Measurements from ENCODE around the gene SAXO2. TPM values are rescaled to one million over a fixed set of nuclear protein-coding genes. Genes with fewer than 3 reads are reported as not detected.
"Not testable (repeated sequence)": the region's sequence is repeated elsewhere in the genome, so short reads cannot be mapped to it uniquely, and the experiment has no call there.

SAXO2 gene
- polyA plus RNA-seq, 5 donors = 7.6 to 21.4 (median 14.5) TPM

- DNase-seq = not testable (repeated sequence)
Observed at GRCh38 chr15:82313951-82314768, 51.5 kb downstream of the SAXO2 start.

GRCh38 chr15:82314769-82315518 is 52.3 kb downstream of the SAXO2 start:
- DNase-seq = no peak

- no peak for DNase-seq
Observed at GRCh38 chr15:82315519-82316246, 53.1 kb downstream of the SAXO2 start.

GRCh38 chr15:82316247-82317090 is 53.9 kb downstream of the SAXO2 start:
- DNase-seq = not testable (repeated sequence)

GRCh38 chr15:82317091-82317489 is 54.5 kb downstream of the SAXO2 start:
- DNase-seq = no peak

- DNase-seq = not testable (repeated sequence)
Observed at GRCh38 chr15:82317516-82317915, 54.9 kb downstream of the SAXO2 start.

- not testable (repeated sequence) for DNase-seq
Observed at GRCh38 chr15:82318281-82318680, 55.7 kb downstream of the SAXO2 start.

- DNase-seq = not testable (repeated sequence)
Observed at GRCh38 chr15:82319522-82320278, 57.1 kb downstream of the SAXO2 start.

GRCh38 chr15:82320861-82321260 is 58.2 kb downstream of the SAXO2 start:
- not testable (repeated sequence) for DNase-seq

GRCh38 chr15:82322488-82322887 is 59.9 kb downstream of the SAXO2 start:
- not testable (repeated sequence) for DNase-seq

- not testable (repeated sequence) for DNase-seq
Observed at GRCh38 chr15:82324831-82325230, 62.2 kb downstream of the SAXO2 start.

GRCh38 chr15:82325646-82326045 is 63.0 kb downstream of the SAXO2 start:
- not testable (repeated sequence) for DNase-seq

- DNase-seq = not testable (repeated sequence)
Observed at GRCh38 chr15:82326896-82327295, 64.3 kb downstream of the SAXO2 start.

GRCh38 chr15:82327372-82327771 is 64.8 kb downstream of the SAXO2 start:
- not testable (repeated sequence) for DNase-seq

- not testable (repeated sequence) for DNase-seq
Observed at GRCh38 chr15:82329039-82329438, 66.4 kb downstream of the SAXO2 start.

GRCh38 chr15:82330921-82331320 is 68.3 kb downstream of the SAXO2 start:
- DNase-seq = not testable (repeated sequence)

- not testable (repeated sequence) for DNase-seq
Observed at GRCh38 chr15:82331576-82332304, 69.1 kb downstream of the SAXO2 start.

- DNase-seq = peak in 1 of 2 donors; percentile 9
Observed at GRCh38 chr15:82332711-82333602, 70.3 kb downstream of the SAXO2 start.
